ENCODE measurements around the gene CDC42EP2. TPM values are rescaled to one million over a fixed set of nuclear protein-coding genes. Genes with fewer than 3 reads are reported as not detected.
"Not testable (repeated sequence)": the region's sequence is repeated elsewhere in the genome, so short reads cannot be mapped to it uniquely, and the experiment has no call there.

CDC42EP2 gene
- total and polyA plus RNA-seq, 4 donors = 2.3 to 20.9 (median 9.8) TPM

- no peaks in the 10 kb centered on the region for H3K9me3 ChIP-seq (ENCODE audit: control insufficient read depth, low read length)
- 80 to 81% methylated on average over 13 of the region's 13 CpGs for WGBS, 2 donors
- ATAC-seq (ENCODE audit: low FRiP score) = no peak
- intact Hi-C loops (cut with DNase I) = no loop called here
- H3K27me3 ChIP-seq (ENCODE audit: control insufficient read depth in 1 of 2, insufficient read depth in 2 of 2, low read length in 1 of 2) = no peaks in the 10 kb centered on the region
- no peaks in the 10 kb centered on the region for H3K36me3 ChIP-seq (ENCODE audit: control insufficient read depth in 1 of 2, insufficient read depth in 2 of 2, low read length in 1 of 2)
- H3K4me3 ChIP-seq (ENCODE audit: low read length in 2 of 2) = no peak overlapping the region
- no peak for DNase-seq
- no peaks in the 10 kb centered on the region for H3K4me1 ChIP-seq (ENCODE audit: control insufficient read depth in 1 of 2, insufficient read depth in 2 of 2, low read length in 2 of 2)
- no peak overlapping the region for H3K27ac ChIP-seq (ENCODE audit: low read depth in 1 of 2, low read length in 2 of 2)
Observed at GRCh38 chr11:65321828-65322485, 7.3 kb downstream of the CDC42EP2 start.

GRCh38 chr11:65323813-65324212 lies 9.1 kb downstream of the CDC42EP2 start:
- Histone ChIP-seq H3K36me3 (ENCODE audit: control insufficient read depth in 1 of 2, insufficient read depth in 2 of 2, low read length in 1 of 2) (no peaks in the 10 kb centered on the region), H3K4me1 (ENCODE audit: control insufficient read depth in 1 of 2, insufficient read depth in 2 of 2, low read length in 2 of 2) (no peaks in the 10 kb centered on the region), H3K4me3 (ENCODE audit: low read length in 2 of 2) (no peak overlapping the region), H3K27me3 (ENCODE audit: control insufficient read depth in 1 of 2, insufficient read depth in 2 of 2, low read length in 1 of 2) (no peaks in the 10 kb centered on the region), H3K9me3 (ENCODE audit: control insufficient read depth, low read length) (no peaks in the 10 kb centered on the region), H3K27ac (ENCODE audit: low read depth in 1 of 2, low read length in 2 of 2) (no peak overlapping the region)
- intact Hi-C loops (cut with DNase I) = no loop called here
- ATAC-seq (ENCODE audit: low FRiP score) = peak; percentile 13
- 76 to 79% methylated on average over 12 of the region's 12 CpGs for WGBS, 2 donors
- DNase-seq = no peak

GRCh38 chr11:65325435-65325834 lies 10.8 kb downstream of the CDC42EP2 start:
- 83 to 85% methylated on average over 4 of the region's 4 CpGs for WGBS, 2 donors
- DNase-seq (no peak), ATAC-seq (ENCODE audit: low FRiP score) (no peak)

GRCh38 chr11:65327021-65327420 lies 12.4 kb downstream of the CDC42EP2 start:
- WGBS, 2 donors = 77 to 86% methylated on average over 8 of the region's 8 CpGs
- Histone ChIP-seq H3K4me1 (ENCODE audit: control insufficient read depth in 1 of 2, insufficient read depth in 2 of 2, low read length in 2 of 2) (no peaks in the 10 kb centered on the region), H3K9me3 (ENCODE audit: control insufficient read depth, low read length) (no peaks in the 10 kb centered on the region), H3K36me3 (ENCODE audit: control insufficient read depth in 1 of 2, insufficient read depth in 2 of 2, low read length in 1 of 2) (no peaks in the 10 kb centered on the region), H3K4me3 (ENCODE audit: low read length in 2 of 2) (no peak overlapping the region), H3K27ac (ENCODE audit: low read depth in 1 of 2, low read length in 2 of 2) (no peak overlapping the region), H3K27me3 (ENCODE audit: control insufficient read depth in 1 of 2, insufficient read depth in 2 of 2, low read length in 1 of 2) (no peaks in the 10 kb centered on the region)
- no peak for DNase-seq
- ATAC-seq (ENCODE audit: low FRiP score) = no peak
- intact Hi-C loops (cut with DNase I) = no loop called here

More at GRCh38 chr11:65325435-65325834, 10.8 kb downstream of the CDC42EP2 start:
- no peaks in the 10 kb centered on the region for H3K9me3 ChIP-seq (ENCODE audit: control insufficient read depth, low read length)
- no peak overlapping the region for H3K27ac ChIP-seq (ENCODE audit: low read depth in 1 of 2, low read length in 2 of 2)
- H3K4me1 ChIP-seq (ENCODE audit: control insufficient read depth in 1 of 2, insufficient read depth in 2 of 2, low read length in 2 of 2) = no peaks in the 10 kb centered on the region
- no peaks in the 10 kb centered on the region for H3K27me3 ChIP-seq (ENCODE audit: control insufficient read depth in 1 of 2, insufficient read depth in 2 of 2, low read length in 1 of 2)
- intact Hi-C loops (cut with DNase I) = no loop called here
- H3K36me3 ChIP-seq (ENCODE audit: control insufficient read depth in 1 of 2, insufficient read depth in 2 of 2, low read length in 1 of 2) = no peaks in the 10 kb centered on the region
- no peak overlapping the region for H3K4me3 ChIP-seq (ENCODE audit: low read length in 2 of 2)

GRCh38 chr11:65329478-65329877 lies 14.8 kb downstream of the CDC42EP2 start:
- ATAC-seq (ENCODE audit: low FRiP score) (no peak), DNase-seq (no peak)
- Histone ChIP-seq H3K4me1 (ENCODE audit: control insufficient read depth in 1 of 2, insufficient read depth in 2 of 2, low read length in 2 of 2) (no peaks in the 10 kb centered on the region), H3K9me3 (ENCODE audit: control insufficient read depth, low read length) (no peaks in the 10 kb centered on the region), H3K4me3 (ENCODE audit: low read length in 2 of 2) (no peak overlapping the region), H3K36me3 (ENCODE audit: control insufficient read depth in 1 of 2, insufficient read depth in 2 of 2, low read length in 1 of 2) (no peaks in the 10 kb centered on the region), H3K27ac (ENCODE audit: low read depth in 1 of 2, low read length in 2 of 2) (no peak overlapping the region), H3K27me3 (ENCODE audit: control insufficient read depth in 1 of 2, insufficient read depth in 2 of 2, low read length in 1 of 2) (no peaks in the 10 kb centered on the region)
- WGBS, 2 donors = 74 to 76% methylated on average over 2 of the region's 2 CpGs
- intact Hi-C loops (cut with DNase I) = no loop called here

GRCh38 chr11:65329944-65330403 lies 15.3 kb downstream of the CDC42EP2 start:
- ATAC-seq (ENCODE audit: low FRiP score) = peak; percentile 65
- H3K4me1 ChIP-seq (ENCODE audit: control insufficient read depth in 1 of 2, insufficient read depth in 2 of 2, low read length in 2 of 2) = peaks cover 0 to under 1% of the 10 kb centered on the region in 2 donors
- DNase-seq = peak; percentile 85 to 89
- H3K4me3 ChIP-seq (ENCODE audit: low read length in 2 of 2) = no peak overlapping the region
- H3K27ac ChIP-seq (ENCODE audit: low read depth in 1 of 2, low read length in 2 of 2) = no peak overlapping the region
- no peaks in the 10 kb centered on the region for H3K27me3 ChIP-seq (ENCODE audit: control insufficient read depth in 1 of 2, insufficient read depth in 2 of 2, low read length in 1 of 2)
- WGBS, 2 donors = 5 to 7% methylated on average over 13 of the region's 13 CpGs
- no peaks in the 10 kb centered on the region for H3K36me3 ChIP-seq (ENCODE audit: control insufficient read depth in 1 of 2, insufficient read depth in 2 of 2, low read length in 1 of 2)
- intact Hi-C loops (cut with DNase I) = no loop called here
- no peaks in the 10 kb centered on the region for H3K9me3 ChIP-seq (ENCODE audit: control insufficient read depth, low read length)

GRCh38 chr11:65330544-65330943 lies 15.9 kb downstream of the CDC42EP2 start:
- ATAC-seq (ENCODE audit: low FRiP score) (no peak), DNase-seq (no peak)
- WGBS, 2 donors = 77 to 79% methylated on average over 7 of the region's 7 CpGs
- no peak overlapping the region for H3K4me3 ChIP-seq (ENCODE audit: low read length in 2 of 2)
- H3K4me1 ChIP-seq (ENCODE audit: control insufficient read depth in 1 of 2, insufficient read depth in 2 of 2, low read length in 2 of 2) = peaks cover 0 to 5% of the 10 kb centered on the region in 2 donors
- no peaks in the 10 kb centered on the region for H3K36me3 ChIP-seq (ENCODE audit: control insufficient read depth in 1 of 2, insufficient read depth in 2 of 2, low read length in 1 of 2)
- intact Hi-C loops (cut with DNase I) = no loop called here
- H3K27me3 ChIP-seq (ENCODE audit: control insufficient read depth in 1 of 2, insufficient read depth in 2 of 2, low read length in 1 of 2) = no peaks in the 10 kb centered on the region
- no peaks in the 10 kb centered on the region for H3K9me3 ChIP-seq (ENCODE audit: control insufficient read depth, low read length)
- no peak overlapping the region for H3K27ac ChIP-seq (ENCODE audit: low read depth in 1 of 2, low read length in 2 of 2)

GRCh38 chr11:65332591-65332990 lies 17.9 kb downstream of the CDC42EP2 start:
- WGBS, 2 donors = 89 to 92% methylated on average over 9 of the region's 9 CpGs
- H3K27me3 ChIP-seq (ENCODE audit: control insufficient read depth in 1 of 2, insufficient read depth in 2 of 2, low read length in 1 of 2); H3K27ac ChIP-seq (ENCODE audit: low read depth in 1 of 2, low read length in 2 of 2); H3K4me3 ChIP-seq (ENCODE audit: low read length in 2 of 2); H3K9me3 ChIP-seq (ENCODE audit: control insufficient read depth, low read length); H3K36me3 ChIP-seq (ENCODE audit: control insufficient read depth in 1 of 2, insufficient read depth in 2 of 2, low read length in 1 of 2); intact Hi-C loops (cut with DNase I); DNase-seq; ATAC-seq (ENCODE audit: low FRiP score); H3K4me1 ChIP-seq (ENCODE audit: control insufficient read depth in 1 of 2, insufficient read depth in 2 of 2, low read length in 2 of 2): not testable (repeated sequence)

GRCh38 chr11:65334696-65335295 lies 20.1 kb downstream of the CDC42EP2 start:
- 10 to 17% methylated on average over 5 of the region's 5 CpGs for WGBS, 2 donors
- intact Hi-C loops (cut with DNase I) = no loop called here
- peaks cover 0 to 2% of the 10 kb centered on the region in 2 donors for H3K36me3 ChIP-seq (ENCODE audit: control insufficient read depth in 1 of 2, insufficient read depth in 2 of 2, low read length in 1 of 2)
- peaks cover 0 to 5% of the 10 kb centered on the region in 2 donors for H3K4me1 ChIP-seq (ENCODE audit: control insufficient read depth in 1 of 2, insufficient read depth in 2 of 2, low read length in 2 of 2)
- H3K27me3 ChIP-seq (ENCODE audit: control insufficient read depth in 1 of 2, insufficient read depth in 2 of 2, low read length in 1 of 2) = no peaks in the 10 kb centered on the region
- no peaks in the 10 kb centered on the region for H3K9me3 ChIP-seq (ENCODE audit: control insufficient read depth, low read length)
- ATAC-seq (ENCODE audit: low FRiP score) = no peak
- no peak overlapping the region for H3K27ac ChIP-seq (ENCODE audit: low read depth in 1 of 2, low read length in 2 of 2)
- H3K4me3 ChIP-seq (ENCODE audit: low read length in 2 of 2) = peak overlapping the region; percentile 80 to 91
- DNase-seq = no peak

All from aorta (tissue), 5 donors.